Measurements from ENCODE around the gene SGSM2.

GRCh38 chr17:2363318-2363717 is 26.0 kb downstream of the SGSM2 start:
- no peak for TF ChIP-seq TAF1 (IDR thresholded peaks at IDR 0.05; ENCODE audit: low read depth)
- TF ChIP-seq EP300 (IDR thresholded peaks at IDR 0.05; ENCODE audit: borderline replicate concordance), result no peak
- TF ChIP-seq, protein P1, sequence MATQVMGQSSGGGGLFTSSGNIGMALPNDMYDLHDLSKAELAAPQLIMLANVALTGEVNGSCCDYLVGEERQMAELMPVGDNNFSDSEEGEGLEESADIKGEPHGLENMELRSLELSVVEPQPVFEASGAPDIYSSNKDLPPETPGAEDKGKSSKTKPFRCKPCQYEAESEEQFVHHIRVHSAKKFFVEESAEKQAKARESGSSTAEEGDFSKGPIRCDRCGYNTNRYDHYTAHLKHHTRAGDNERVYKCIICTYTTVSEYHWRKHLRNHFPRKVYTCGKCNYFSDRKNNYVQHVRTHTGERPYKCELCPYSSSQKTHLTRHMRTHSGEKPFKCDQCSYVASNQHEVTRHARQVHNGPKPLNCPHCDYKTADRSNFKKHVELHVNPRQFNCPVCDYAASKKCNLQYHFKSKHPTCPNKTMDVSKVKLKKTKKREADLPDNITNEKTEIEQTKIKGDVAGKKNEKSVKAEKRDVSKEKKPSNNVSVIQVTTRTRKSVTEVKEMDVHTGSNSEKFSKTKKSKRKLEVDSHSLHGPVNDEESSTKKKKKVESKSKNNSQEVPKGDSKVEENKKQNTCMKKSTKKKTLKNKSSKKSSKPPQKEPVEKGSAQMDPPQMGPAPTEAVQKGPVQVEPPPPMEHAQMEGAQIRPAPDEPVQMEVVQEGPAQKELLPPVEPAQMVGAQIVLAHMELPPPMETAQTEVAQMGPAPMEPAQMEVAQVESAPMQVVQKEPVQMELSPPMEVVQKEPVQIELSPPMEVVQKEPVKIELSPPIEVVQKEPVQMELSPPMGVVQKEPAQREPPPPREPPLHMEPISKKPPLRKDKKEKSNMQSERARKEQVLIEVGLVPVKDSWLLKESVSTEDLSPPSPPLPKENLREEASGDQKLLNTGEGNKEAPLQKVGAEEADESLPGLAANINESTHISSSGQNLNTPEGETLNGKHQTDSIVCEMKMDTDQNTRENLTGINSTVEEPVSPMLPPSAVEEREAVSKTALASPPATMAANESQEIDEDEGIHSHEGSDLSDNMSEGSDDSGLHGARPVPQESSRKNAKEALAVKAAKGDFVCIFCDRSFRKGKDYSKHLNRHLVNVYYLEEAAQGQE (IDR thresholded peaks at IDR 0.05; ENCODE audit: low read depth), result no peak
- TF ChIP-seq TCF12 (IDR thresholded peaks at IDR 0.05; ENCODE audit: low read depth), result no peak
- TF ChIP-seq CEBPB (IDR thresholded peaks at IDR 0.05), result no peak
- no peak for TF ChIP-seq MAX (IDR thresholded peaks at IDR 0.05)
- TF ChIP-seq FOXM1 (IDR thresholded peaks at IDR 0.05; ENCODE audit: borderline replicate concordance, low read depth), result no peak
- no peak for TF ChIP-seq ZBTB7A (IDR thresholded peaks at IDR 0.05; ENCODE audit: low read depth)
- TF ChIP-seq EGR1 (IDR thresholded peaks at IDR 0.05), result no peak
- no peak for TF ChIP-seq YY1 (IDR thresholded peaks at IDR 0.05; ENCODE audit: low read depth)
- TF ChIP-seq CREB1 (IDR thresholded peaks at IDR 0.05; ENCODE audit: low read depth), result no peak
- TF ChIP-seq NFIC (IDR thresholded peaks at IDR 0.05), result no peak
- TF ChIP-seq TEAD4 (IDR thresholded peaks at IDR 0.05), result no peak
- no peak for TF ChIP-seq RAD21 (IDR thresholded peaks at IDR 0.05; ENCODE audit: low read depth)

All from Ishikawa (cell line).